ENCODE measurements around the gene MYO15A.

DNA sequence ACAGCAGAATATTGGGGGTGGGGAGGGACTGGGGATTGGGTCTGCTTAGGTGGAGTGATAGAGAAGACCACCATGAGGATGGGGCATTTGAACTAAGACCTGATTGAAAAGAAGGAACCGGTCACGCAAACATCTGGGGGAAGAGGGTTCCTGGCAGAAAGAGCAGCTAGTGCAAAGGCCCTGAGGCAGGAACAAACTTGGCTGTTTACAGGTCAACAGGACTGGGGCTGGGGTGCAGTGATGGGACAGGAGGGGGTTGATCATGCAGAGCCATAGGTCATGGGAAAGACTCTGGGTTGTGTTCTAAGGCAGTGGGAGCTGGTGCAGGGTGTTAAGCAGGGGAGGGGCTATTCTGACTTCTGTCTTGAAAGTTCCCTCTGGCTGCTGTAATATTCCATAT lies 18.9 kb upstream of the MYO15A start:
- TF ChIP-seq EZH2phosphoT487 (IDR thresholded peaks at IDR 0.05; ENCODE audit: low read depth, severe bottlenecking, unreplicated experiment) = no peak
- TF ChIP-seq, protein P1, sequence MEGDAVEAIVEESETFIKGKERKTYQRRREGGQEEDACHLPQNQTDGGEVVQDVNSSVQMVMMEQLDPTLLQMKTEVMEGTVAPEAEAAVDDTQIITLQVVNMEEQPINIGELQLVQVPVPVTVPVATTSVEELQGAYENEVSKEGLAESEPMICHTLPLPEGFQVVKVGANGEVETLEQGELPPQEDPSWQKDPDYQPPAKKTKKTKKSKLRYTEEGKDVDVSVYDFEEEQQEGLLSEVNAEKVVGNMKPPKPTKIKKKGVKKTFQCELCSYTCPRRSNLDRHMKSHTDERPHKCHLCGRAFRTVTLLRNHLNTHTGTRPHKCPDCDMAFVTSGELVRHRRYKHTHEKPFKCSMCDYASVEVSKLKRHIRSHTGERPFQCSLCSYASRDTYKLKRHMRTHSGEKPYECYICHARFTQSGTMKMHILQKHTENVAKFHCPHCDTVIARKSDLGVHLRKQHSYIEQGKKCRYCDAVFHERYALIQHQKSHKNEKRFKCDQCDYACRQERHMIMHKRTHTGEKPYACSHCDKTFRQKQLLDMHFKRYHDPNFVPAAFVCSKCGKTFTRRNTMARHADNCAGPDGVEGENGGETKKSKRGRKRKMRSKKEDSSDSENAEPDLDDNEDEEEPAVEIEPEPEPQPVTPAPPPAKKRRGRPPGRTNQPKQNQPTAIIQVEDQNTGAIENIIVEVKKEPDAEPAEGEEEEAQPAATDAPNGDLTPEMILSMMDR (IDR thresholded peaks at IDR 0.05; ENCODE audit: poor library complexity) = no peak

Data from hepatocyte (in vitro differentiated cells).